SH-SY5Y (cell line): ENCODE data around the gene ZNF729.
A peak's percentile ranks its signal among the peaks of the same experiment; 100 is the strongest.

Experiments used
- GATA2 ChIP-seq: IDR thresholded peaks from 2 replicates; pipeline ENCODE4 v1.6.1; 2011; ENCODE audit warnings: mild to moderate bottlenecking, low read depth, low read length
- GATA3 ChIP-seq: IDR thresholded peaks from 2 replicates; pipeline ENCODE4 v1.6.1; 2011; ENCODE audit warnings: low read depth, mild to moderate bottlenecking, low read length, moderate library complexity

ZNF729 gene

GRCh38 chr19:22286151-22286810, at the start of gene ZNF729:
Gene ZNF729 (plus strand): TSS chr19:22286441. CDS start chr19:22286526, 85 bp downstream.
- TF ChIP-seq GATA3, result no peak
- 0 out of 2 replicates have a peak, but pooled peaks have one; percentile 8 for TF ChIP-seq GATA2

GRCh38 chr19:22256856-22257255, 29.4 kb upstream of the ZNF729 start:
- no peak for TF ChIP-seq GATA2
- TF ChIP-seq GATA3, result no peak

GRCh38 chr19:22257381-22257780, 28.9 kb upstream of the ZNF729 start:
- TF ChIP-seq GATA3, result no peak
- no peak for TF ChIP-seq GATA2

- TF ChIP-seq GATA3 (no peak), GATA2 (no peak)
These were observed 28.3 kb upstream of the ZNF729 start for GRCh38 chr19:22257916-22258315.

- TF ChIP-seq GATA2 (no peak), GATA3 (no peak)
These were observed 25.7 kb upstream of the ZNF729 start for GRCh38 chr19:22260499-22260898.

- TF ChIP-seq GATA3 (no peak), GATA2 (no peak)
These were observed 24.6 kb upstream of the ZNF729 start for GRCh38 chr19:22261596-22261995.

GRCh38 chr19:22263121-22263520, 23.1 kb upstream of the ZNF729 start:
- TF ChIP-seq GATA2 (no peak), GATA3 (no peak)

GRCh38 chr19:22326219-22326618, 40.0 kb downstream of the ZNF729 start:
- TF ChIP-seq GATA2 (no peak), GATA3 (no peak)

GRCh38 chr19:22327321-22327720, 41.1 kb downstream of the ZNF729 start:
- TF ChIP-seq GATA3, result no peak
- TF ChIP-seq GATA2, result no peak

GRCh38 chr19:22331521-22331920, 45.3 kb downstream of the ZNF729 start:
- TF ChIP-seq GATA2, result no peak
- no peak for TF ChIP-seq GATA3

- TF ChIP-seq GATA3 (no peak), GATA2 (no peak)
These were observed 46.7 kb downstream of the ZNF729 start for GRCh38 chr19:22332924-22333323.

- no peak for TF ChIP-seq GATA3
- TF ChIP-seq GATA2, result no peak
These were observed 49.5 kb downstream of the ZNF729 start for GRCh38 chr19:22335716-22336115.

GRCh38 chr19:22354665-22355064, 68.4 kb downstream of the ZNF729 start:
- TF ChIP-seq GATA3 (no peak), GATA2 (no peak)
